OCI-LY3 (cell line): ENCODE data around the gene EPC2.

Experiments
- EZH2phosphoT487 ChIP-seq: fragments of 200-600 bp; shearing (Covaris generic); IDR thresholded peaks from 2 replicates; pipeline ENCODE4 v1.6.1; 2018; ENCODE audit warnings: antibody characterized with exemption, mixed run types, low read depth
- TF ChIP-seq, protein P1 (sequence below): fragments of 200-600, 300-600 bp; sonication (generic); IDR thresholded peaks from 2 replicates; pipeline ENCODE4 v1.5.1; 2014; ENCODE audit warnings: antibody characterized with exemption, low read length, low read depth

DNA sequence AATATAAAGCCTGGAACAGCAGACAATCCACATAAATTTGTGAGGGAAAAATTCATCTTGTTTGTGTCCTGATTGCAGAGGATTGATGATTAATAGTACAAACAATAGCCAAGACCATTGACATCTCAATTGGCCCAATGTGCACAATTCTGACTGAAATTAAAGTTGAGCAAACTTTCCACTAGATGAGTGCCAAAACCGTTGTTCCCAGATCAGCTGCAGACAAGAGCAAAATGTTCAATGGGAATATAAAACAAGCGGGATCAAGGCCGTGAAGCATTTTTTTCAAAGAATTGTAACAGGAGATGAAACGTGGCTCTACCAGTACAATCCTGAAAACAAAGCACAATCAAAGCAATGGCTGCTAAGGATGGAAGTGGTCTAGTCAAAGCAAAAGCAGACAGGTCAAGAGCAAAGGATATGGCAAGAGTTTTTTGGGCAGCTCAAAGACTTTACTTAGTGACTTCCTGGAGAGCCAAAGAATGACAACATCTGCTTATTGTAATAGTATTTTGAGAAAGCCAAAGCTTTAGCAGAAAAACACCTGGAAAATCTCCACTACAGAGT lies 174.6 kb downstream of the EPC2 start:
- TF ChIP-seq, protein P1, sequence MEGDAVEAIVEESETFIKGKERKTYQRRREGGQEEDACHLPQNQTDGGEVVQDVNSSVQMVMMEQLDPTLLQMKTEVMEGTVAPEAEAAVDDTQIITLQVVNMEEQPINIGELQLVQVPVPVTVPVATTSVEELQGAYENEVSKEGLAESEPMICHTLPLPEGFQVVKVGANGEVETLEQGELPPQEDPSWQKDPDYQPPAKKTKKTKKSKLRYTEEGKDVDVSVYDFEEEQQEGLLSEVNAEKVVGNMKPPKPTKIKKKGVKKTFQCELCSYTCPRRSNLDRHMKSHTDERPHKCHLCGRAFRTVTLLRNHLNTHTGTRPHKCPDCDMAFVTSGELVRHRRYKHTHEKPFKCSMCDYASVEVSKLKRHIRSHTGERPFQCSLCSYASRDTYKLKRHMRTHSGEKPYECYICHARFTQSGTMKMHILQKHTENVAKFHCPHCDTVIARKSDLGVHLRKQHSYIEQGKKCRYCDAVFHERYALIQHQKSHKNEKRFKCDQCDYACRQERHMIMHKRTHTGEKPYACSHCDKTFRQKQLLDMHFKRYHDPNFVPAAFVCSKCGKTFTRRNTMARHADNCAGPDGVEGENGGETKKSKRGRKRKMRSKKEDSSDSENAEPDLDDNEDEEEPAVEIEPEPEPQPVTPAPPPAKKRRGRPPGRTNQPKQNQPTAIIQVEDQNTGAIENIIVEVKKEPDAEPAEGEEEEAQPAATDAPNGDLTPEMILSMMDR, result no peak
- TF ChIP-seq EZH2phosphoT487, result no peak
